K562 (cell line): ENCODE measurements around the gene ZNF286A. TPM values are rescaled to one million over a fixed set of nuclear protein-coding genes. Genes with fewer than 3 reads are reported as not detected.
A peak's percentile ranks its signal among the peaks of the same experiment; 100 is the strongest.

Experiments
- CEBPB ChIP-seq: fragments of 450-650 bp; IDR thresholded peaks from 2 replicates; pipeline ENCODE4 v1.6.1; 2016; ENCODE audit warnings: missing genetic modification characterization, missing compliant biosample characterization
- CHD2 ChIP-seq: IDR thresholded peaks from 2 replicates; pipeline ENCODE4 v1.6.1; 2011; ENCODE audit warnings: low read depth, low read length
- CTBP1 ChIP-seq: fragments of 450-650 bp; IDR thresholded peaks from 2 replicates; pipeline ENCODE4 v1.6.1; 2016; ENCODE audit warnings: borderline replicate concordance
- FOS ChIP-seq: IDR thresholded peaks from 3 replicates; pipeline ENCODE4 v1.6.1; 2011; ENCODE audit not compliant: insufficient read length; ENCODE audit errors: extremely low read depth
- FOXK1 ChIP-seq: sonication (generic); formaldehyde crosslinking; IDR thresholded peaks from 2 replicates; pipeline ENCODE4 v1.8.0; 2022; ENCODE audit warnings: missing genetic modification reagents, mild to moderate bottlenecking, borderline replicate concordance
- GABPB1 ChIP-seq: sonication (generic); formaldehyde crosslinking; IDR thresholded peaks from 2 replicates; pipeline ENCODE4 v1.8.0; 2022; ENCODE audit warnings: mild to moderate bottlenecking, missing genetic modification reagents
- L3MBTL2 ChIP-seq: fragments of 450-650 bp; IDR thresholded peaks from 2 replicates; pipeline ENCODE4 v1.6.1; 2016; ENCODE audit warnings: mild to moderate bottlenecking, moderate library complexity
- MAZ ChIP-seq, 2 experiments: fragments of 450-650 bp in 1 of 2; sonication (generic) in 1 of 2; formaldehyde crosslinking; IDR thresholded peaks in 1 of 2; conservative IDR thresholded peaks in 1 of 2; 2 replicates each; pipeline versions ENCODE4 v1.4.0 to v1.5.0; 2020; ENCODE audit warnings: mild to moderate bottlenecking in 1 of 2, missing genetic modification reagents in 1 of 2
- MYBL2 ChIP-seq, 2 experiments: fragments of 450-650 bp in 1 of 2; sonication (generic) in 1 of 2; formaldehyde crosslinking in 1 of 2; IDR thresholded peaks; 2 replicates each; pipeline versions ENCODE4 v1.6.1 to v1.8.1; 2017 to 2022; ENCODE audit warnings: borderline replicate concordance in 1 of 2, inconsistent platforms in 1 of 2, low read depth in 1 of 2, mild to moderate bottlenecking in 1 of 2, missing genetic modification reagents in 1 of 2, moderate library complexity in 1 of 2
- NRF1 ChIP-seq, 2 experiments: fragments of 450-650 bp; IDR thresholded peaks in 1 of 2; conservative IDR thresholded peaks in 1 of 2; 2 replicates each; pipeline ENCODE4 v1.6.1; 2014; ENCODE audit warnings: mild to moderate bottlenecking in 2 of 2
- PML ChIP-seq: IDR thresholded peaks from 2 replicates; pipeline ENCODE4 v1.6.1; 2012; ENCODE audit warnings: low read length, inconsistent platforms
- PTTG1 ChIP-seq: fragments of 450-650 bp; IDR thresholded peaks from 2 replicates; pipeline ENCODE4 v1.6.1; 2016; ENCODE audit warnings: low read depth, mild to moderate bottlenecking, missing genetic modification characterization, missing compliant biosample characterization
- RBM14 ChIP-seq: fragments of 200-400 bp; formaldehyde crosslinking; IDR thresholded peaks from 2 replicates; pipeline ENCODE4 v1.6.1; 2018; ENCODE audit warnings: low read depth, mild to moderate bottlenecking, low read length, moderate library complexity, borderline replicate concordance; ENCODE audit not compliant: insufficient read depth
- RFX5 ChIP-seq: IDR thresholded peaks from 2 replicates; pipeline ENCODE4 v1.6.1; 2011; ENCODE audit warnings: low read depth, mild to moderate bottlenecking, improper control_type of control experiment, low read length
- RFX7 ChIP-seq: fragments of 250-450 bp; sonication (Bioruptor Pico); IDR thresholded peaks from 2 replicates; pipeline ENCODE4 v1.5.1; 2021; ENCODE audit warnings: mild to moderate bottlenecking
- SP2 ChIP-seq: IDR thresholded peaks from 2 replicates; pipeline ENCODE4 v1.6.1; 2011; ENCODE audit warnings: mild to moderate bottlenecking, low read depth, low read length, moderate library complexity; ENCODE audit not compliant: poor library complexity, severe bottlenecking; ENCODE audit errors: extremely low read depth
- TAF9B ChIP-seq: fragments of 450-650 bp; IDR thresholded peaks from 2 replicates; pipeline ENCODE4 v1.6.1; 2018; ENCODE audit warnings: mild to moderate bottlenecking; ENCODE audit not compliant: partially characterized antibody
- THRAP3 ChIP-seq: fragments of 450-650 bp; IDR thresholded peaks from 2 replicates; pipeline ENCODE4 v1.6.1; 2016; ENCODE audit warnings: mild to moderate bottlenecking, inconsistent platforms, borderline replicate concordance
- ZFP91 ChIP-seq: sonication (generic); formaldehyde crosslinking; IDR thresholded peaks from 2 replicates; pipeline ENCODE4 v1.8.0; 2022; ENCODE audit warnings: mild to moderate bottlenecking, missing genetic modification reagents
- ZNF121 ChIP-seq: sonication (generic); formaldehyde crosslinking; conservative IDR thresholded peaks from 2 replicates; pipeline ENCODE4 v1.8.0; 2022; ENCODE audit warnings: missing genetic modification reagents
- ZNF23 ChIP-seq: fragments of 250-450 bp; sonication (Bioruptor Pico); IDR thresholded peaks from 2 replicates; pipeline ENCODE4 v1.4.0; 2020; ENCODE audit warnings: mild to moderate bottlenecking
- ZNF431 ChIP-seq: sonication (generic); formaldehyde crosslinking; IDR thresholded peaks from 2 replicates; pipeline ENCODE4 v1.8.0; 2022; ENCODE audit warnings: mild to moderate bottlenecking, missing genetic modification reagents
- ZNF644 ChIP-seq: fragments of 200-800 bp; sonication (Bioruptor generic); IDR thresholded peaks from 2 replicates; pipeline ENCODE4 v1.6.1; 2016; ENCODE audit warnings: low read depth, missing genetic modification characterization, missing compliant biosample characterization
- polyA plus RNA-seq, 8 experiments: library from polyadenylated mRNA; depleted of rRNA in 4 of 8; stranded (reverse) in 5 of 8; unstranded in 3 of 8; fragments of >200 nt; fragmentation: Nextera tagmentation in 2 of 8; fragmentation: Illumina TruSeq in 1 of 8; extraction: Ambion mirVana in 2 of 8; extraction: Trizol in 1 of 8; gene quantifications; 2 replicates each; pipeline versions ENCODE4 v1.2.1 to v1.2.3, GENCODE V29; 2011 to 2014; ENCODE audit warnings: inconsistent platforms in 1 of 8, missing spikeins in 1 of 8
- total RNA-seq, 7 experiments: library from RNA; depleted of rRNA in 6 of 7; stranded (reverse); fragments of >200 nt in 6 of 7; fragmentation: Illumina TruSeq in 2 of 7; extraction: Trizol in 2 of 7; gene quantifications; 2 replicates each; pipeline versions ENCODE4 v1.2.1 to v1.2.3, GENCODE V29; 2011 to 2021; ENCODE audit warnings: low replicate concordance in 1 of 7
- TF ChIP-seq, protein P1 (sequence below): sonication (generic); formaldehyde crosslinking; IDR thresholded peaks from 2 replicates; pipeline ENCODE4 v1.9.0; 2022; ENCODE audit warnings: mild to moderate bottlenecking, missing genetic modification reagents
- TF ChIP-seq, protein P2 (sequence below): fragments of 250-450 bp; sonication (Bioruptor Pico); IDR thresholded peaks from 2 replicates; pipeline ENCODE4 v1.8.0; 2022; ENCODE audit warnings: inconsistent platforms, mild to moderate bottlenecking, moderate library complexity, borderline replicate concordance

Gene ZNF286A
- total and polyA plus RNA-seq, 9 of the 15 experiments (the other 6 are each of a cell fraction or from before 2014, with no cell fraction given), result 9.0 to 23.1 (median 16.6) TPM

DNA sequence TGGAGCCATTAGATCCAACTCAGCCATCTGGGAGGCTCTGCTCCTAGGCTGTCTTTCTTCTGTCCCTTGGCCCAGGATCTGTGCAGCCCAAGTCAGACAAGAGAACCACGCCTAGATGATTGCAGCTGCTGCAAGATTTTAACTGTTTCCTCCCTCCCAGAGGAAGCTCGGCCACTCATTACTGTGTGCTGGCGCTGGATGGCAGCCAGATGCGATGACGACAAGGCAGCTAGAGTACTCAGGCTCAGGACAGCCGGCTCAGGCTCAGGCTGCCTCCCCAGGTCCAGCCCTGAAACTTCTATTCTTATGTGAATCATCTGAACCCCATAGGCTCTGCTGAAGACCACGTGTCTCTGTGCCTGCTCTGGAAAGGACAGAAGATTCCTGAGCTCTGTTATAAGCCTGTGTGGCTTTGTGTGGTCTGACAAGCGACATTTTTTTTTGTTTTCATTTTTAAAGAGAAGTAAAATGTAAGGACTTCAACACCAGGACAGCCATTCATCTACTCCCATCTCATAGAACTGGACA, 47.9 kb upstream of the ZNF286A start (continued):
- TF ChIP-seq ZFP91 (CRISPR knock-in tag) (no peak), RFX5 (no peak), CHD2 (no peak), TAF9B (no peak), FOXK1 (CRISPR knock-in tag) (no peak), PTTG1 (tag) (no peak), NRF1 (conservative IDR thresholded peaks at IDR 0.05 in 1 of 2, IDR thresholded peaks at IDR 0.05 in 1 of 2) (peak; percentile 72 to 75), ZNF644 (tag) (no peak), RFX7 (no peak), ZNF121 (no peak), PML (no peak), RBM14 (no peak), CEBPB (peak; percentile 48), CTBP1 (peak; percentile 73; the same call in 1 of the 2 replicates), MAZ (CRISPR knock-in tag; conservative IDR thresholded peaks at IDR 0.05 in 1 of 2, IDR thresholded peaks at IDR 0.05 in 1 of 2) (no peak), SP2 (no peak), THRAP3 (no peak), ZNF23 (CRISPR knock-in tag) (no peak), L3MBTL2 (peak; percentile 62; the same call in 1 of the 2 replicates), GABPB1 (CRISPR knock-in tag) (no peak), ZNF431 (CRISPR knock-in tag) (no peak), FOS (no peak), MYBL2 (IDR thresholded peaks at IDR 0.05; ENCODE audit: low read depth) (no peak), MYBL2 (CRISPR knock-in tag; IDR thresholded peaks at IDR 0.05; ENCODE audit: borderline replicate concordance) (no peak)
- TF ChIP-seq, protein P1, sequence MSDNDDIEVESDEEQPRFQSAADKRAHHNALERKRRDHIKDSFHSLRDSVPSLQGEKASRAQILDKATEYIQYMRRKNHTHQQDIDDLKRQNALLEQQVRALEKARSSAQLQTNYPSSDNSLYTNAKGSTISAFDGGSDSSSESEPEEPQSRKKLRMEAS (CRISPR knock-in tag), result peak; percentile 45; the same call in 1 of the 2 replicates
- TF ChIP-seq, protein P2, sequence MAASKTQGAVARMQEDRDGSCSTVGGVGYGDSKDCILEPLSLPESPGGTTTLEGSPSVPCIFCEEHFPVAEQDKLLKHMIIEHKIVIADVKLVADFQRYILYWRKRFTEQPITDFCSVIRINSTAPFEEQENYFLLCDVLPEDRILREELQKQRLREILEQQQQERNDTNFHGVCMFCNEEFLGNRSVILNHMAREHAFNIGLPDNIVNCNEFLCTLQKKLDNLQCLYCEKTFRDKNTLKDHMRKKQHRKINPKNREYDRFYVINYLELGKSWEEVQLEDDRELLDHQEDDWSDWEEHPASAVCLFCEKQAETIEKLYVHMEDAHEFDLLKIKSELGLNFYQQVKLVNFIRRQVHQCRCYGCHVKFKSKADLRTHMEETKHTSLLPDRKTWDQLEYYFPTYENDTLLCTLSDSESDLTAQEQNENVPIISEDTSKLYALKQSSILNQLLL (CRISPR knock-in tag), result no peak
